Type B pancreatic cell (in vitro differentiated cells): ENCODE results near the gene IZUMO4. TPM values are rescaled to one million over a fixed set of nuclear protein-coding genes. Genes with fewer than 3 reads are reported as not detected.

ENCODE experiments used
- DNase-seq: peaks from one replicate; pipeline ENCODE4 v3.0.0; 2021; ENCODE audit warnings: mixed read lengths; ENCODE audit not compliant: unreplicated experiment; ENCODE audit errors: extremely low spot score
- H3K27ac Mint-ChIP-seq: 2 replicates; pipeline ENCODE4 v1.8.0; 2021; ENCODE audit warnings: mild to moderate bottlenecking, mixed read lengths
- H3K27me3 Mint-ChIP-seq: 2 replicates; pipeline ENCODE4 v1.8.0; 2021; ENCODE audit warnings: mixed read lengths
- H3K36me3 Mint-ChIP-seq: 2 replicates; pipeline ENCODE4 v1.8.0; 2021; ENCODE audit warnings: mixed read lengths
- H3K4me1 Mint-ChIP-seq: one replicate; pipeline ENCODE4 v1.8.0; 2021; ENCODE audit warnings: mixed read lengths; ENCODE audit not compliant: unreplicated experiment
- H3K4me3 Mint-ChIP-seq: 2 replicates; pipeline ENCODE4 v1.8.0; 2021; ENCODE audit warnings: mild to moderate bottlenecking, mixed read lengths
- H3K9me3 Mint-ChIP-seq: 2 replicates; pipeline ENCODE4 v1.8.0; 2021; ENCODE audit warnings: mixed read lengths
- CTCF ChIP-seq: fragments of 200-600 bp; sonication (generic); conservative IDR thresholded peaks from 2 replicates; pipeline ENCODE4 v1.5.0; 2021; ENCODE audit warnings: antibody characterized with exemption, mild to moderate bottlenecking
- total RNA-seq: library from RNA; stranded (reverse); gene quantifications from 2 replicates; pipeline ENCODE4 v1.2.1, GENCODE V29; 2021; ENCODE audit warnings: low replicate concordance

Gene IZUMO4
- total RNA-seq, 1 donor from 2014 or later: 7.4 TPM

DNA sequence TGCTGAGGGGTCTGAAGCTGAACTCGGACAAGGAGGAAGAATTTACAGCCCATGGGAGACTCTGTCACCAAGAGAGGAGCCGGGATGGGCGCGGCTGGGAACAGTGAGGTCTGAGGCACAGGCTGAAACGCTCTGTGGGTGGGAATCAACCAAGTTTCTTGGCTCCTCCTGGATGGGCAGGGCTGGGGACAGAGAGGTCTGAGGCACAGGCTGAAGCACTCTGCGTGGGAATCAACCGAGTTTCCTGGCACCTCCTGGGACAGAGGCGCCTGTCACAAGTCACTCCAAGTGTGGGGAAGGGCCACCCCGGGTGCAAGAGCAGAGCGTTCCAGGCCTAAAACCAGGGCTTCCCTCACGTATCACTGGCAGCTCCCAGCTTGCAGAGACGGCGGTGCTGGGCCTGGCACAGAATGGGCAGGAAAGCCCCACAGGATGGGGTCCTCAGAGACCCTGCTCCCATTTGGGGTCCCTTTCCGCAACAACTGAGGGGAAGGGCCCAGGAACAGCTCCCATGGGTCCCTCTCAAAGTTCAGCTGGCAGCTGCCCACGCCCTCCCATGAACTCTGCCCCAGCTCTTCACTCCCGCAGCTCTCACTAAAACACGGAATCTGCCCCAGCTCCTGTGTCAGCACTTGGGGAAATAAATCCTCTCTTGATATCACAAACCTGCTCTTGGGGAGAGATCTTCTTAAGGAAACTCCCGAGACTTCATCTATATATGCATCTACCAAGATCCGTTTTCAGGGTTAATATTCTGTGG is 36.2 kb downstream of the IZUMO4 start:
- H3K27ac Mint-ChIP-seq: no peak overlapping the region

GRCh38 chr19:2135474-2136402 is 39.0 kb downstream of the IZUMO4 start:
- no peak for TF ChIP-seq CTCF
- no peak for DNase-seq
- Mint-ChIP-seq H3K4me1 (no peaks in the 10 kb centered on the region), H3K27me3 (no peaks in the 10 kb centered on the region), H3K9me3 (no peaks in the 10 kb centered on the region), H3K27ac (no peak overlapping the region), H3K36me3 (peaks cover 11% of the 10 kb centered on the region), H3K4me3 (no peak overlapping the region)

More for the DNA sequence above, 36.2 kb downstream of the IZUMO4 start:
- H3K27me3 Mint-ChIP-seq: no peaks in the 10 kb centered on the region
- no peak for DNase-seq
- no peak for TF ChIP-seq CTCF
- H3K9me3 Mint-ChIP-seq: no peaks in the 10 kb centered on the region
- peaks cover 7% of the 10 kb centered on the region for H3K36me3 Mint-ChIP-seq
- no peak overlapping the region for H3K4me3 Mint-ChIP-seq
- no peaks in the 10 kb centered on the region for H3K4me1 Mint-ChIP-seq

GRCh38 chr19:2136796-2137195 is 40.1 kb downstream of the IZUMO4 start:
- Mint-ChIP-seq H3K4me1 (no peaks in the 10 kb centered on the region), H3K4me3 (no peak overlapping the region)

GRCh38 chr19:2138061-2138728 is 41.5 kb downstream of the IZUMO4 start:
- H3K36me3 Mint-ChIP-seq: peaks cover 8% of the 10 kb centered on the region

More at GRCh38 chr19:2136796-2137195, 40.1 kb downstream of the IZUMO4 start:
- Mint-ChIP-seq H3K9me3 (no peaks in the 10 kb centered on the region), H3K27me3 (no peaks in the 10 kb centered on the region), H3K27ac (no peak overlapping the region), H3K36me3 (peaks cover 11% of the 10 kb centered on the region)
- DNase-seq: no peak
- TF ChIP-seq CTCF: no peak

More at GRCh38 chr19:2138061-2138728, 41.5 kb downstream of the IZUMO4 start:
- no peak for TF ChIP-seq CTCF
- Mint-ChIP-seq H3K27ac (no peak overlapping the region), H3K9me3 (no peaks in the 10 kb centered on the region), H3K27me3 (no peaks in the 10 kb centered on the region), H3K4me3 (no peak overlapping the region), H3K4me1 (no peaks in the 10 kb centered on the region)
- no peak for DNase-seq
